Measurements from ENCODE around the gene TPSD1.

Gene TPSD1

DNA sequence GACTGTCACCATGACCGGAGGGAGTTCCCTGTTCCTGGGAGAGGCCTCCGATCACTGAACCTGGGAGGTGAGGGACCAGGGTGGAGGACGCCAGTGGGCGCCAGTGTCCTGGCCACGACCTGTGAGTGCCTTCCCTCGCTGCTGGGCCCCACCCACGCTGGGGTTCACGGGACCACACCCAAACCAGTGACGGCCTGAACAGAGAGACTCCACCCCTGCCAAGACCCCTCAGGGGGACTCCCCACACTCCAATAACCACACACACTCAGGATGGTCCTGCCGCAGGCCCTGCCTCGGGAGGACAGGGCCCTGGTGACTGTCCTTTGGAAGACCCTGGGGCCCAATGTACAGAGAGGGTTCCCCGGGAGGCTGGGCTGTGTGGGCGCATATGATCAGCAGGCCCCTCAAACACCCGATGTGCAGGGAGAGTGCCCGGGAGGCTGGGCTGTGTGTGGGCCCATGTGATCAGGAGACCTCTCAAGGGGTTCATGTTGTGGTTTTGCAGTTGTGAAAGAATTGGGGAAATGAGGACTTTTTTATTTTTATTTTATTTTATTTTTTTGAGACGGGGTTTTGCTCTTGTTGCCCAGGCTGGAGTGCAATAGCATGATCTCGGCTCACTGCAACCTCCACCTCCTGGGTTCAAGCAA, 26.6 kb downstream of the TPSD1 start:
- TF ChIP-seq, protein P1, sequence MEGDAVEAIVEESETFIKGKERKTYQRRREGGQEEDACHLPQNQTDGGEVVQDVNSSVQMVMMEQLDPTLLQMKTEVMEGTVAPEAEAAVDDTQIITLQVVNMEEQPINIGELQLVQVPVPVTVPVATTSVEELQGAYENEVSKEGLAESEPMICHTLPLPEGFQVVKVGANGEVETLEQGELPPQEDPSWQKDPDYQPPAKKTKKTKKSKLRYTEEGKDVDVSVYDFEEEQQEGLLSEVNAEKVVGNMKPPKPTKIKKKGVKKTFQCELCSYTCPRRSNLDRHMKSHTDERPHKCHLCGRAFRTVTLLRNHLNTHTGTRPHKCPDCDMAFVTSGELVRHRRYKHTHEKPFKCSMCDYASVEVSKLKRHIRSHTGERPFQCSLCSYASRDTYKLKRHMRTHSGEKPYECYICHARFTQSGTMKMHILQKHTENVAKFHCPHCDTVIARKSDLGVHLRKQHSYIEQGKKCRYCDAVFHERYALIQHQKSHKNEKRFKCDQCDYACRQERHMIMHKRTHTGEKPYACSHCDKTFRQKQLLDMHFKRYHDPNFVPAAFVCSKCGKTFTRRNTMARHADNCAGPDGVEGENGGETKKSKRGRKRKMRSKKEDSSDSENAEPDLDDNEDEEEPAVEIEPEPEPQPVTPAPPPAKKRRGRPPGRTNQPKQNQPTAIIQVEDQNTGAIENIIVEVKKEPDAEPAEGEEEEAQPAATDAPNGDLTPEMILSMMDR (IDR thresholded peaks at IDR 0.05): no peak

DNA sequence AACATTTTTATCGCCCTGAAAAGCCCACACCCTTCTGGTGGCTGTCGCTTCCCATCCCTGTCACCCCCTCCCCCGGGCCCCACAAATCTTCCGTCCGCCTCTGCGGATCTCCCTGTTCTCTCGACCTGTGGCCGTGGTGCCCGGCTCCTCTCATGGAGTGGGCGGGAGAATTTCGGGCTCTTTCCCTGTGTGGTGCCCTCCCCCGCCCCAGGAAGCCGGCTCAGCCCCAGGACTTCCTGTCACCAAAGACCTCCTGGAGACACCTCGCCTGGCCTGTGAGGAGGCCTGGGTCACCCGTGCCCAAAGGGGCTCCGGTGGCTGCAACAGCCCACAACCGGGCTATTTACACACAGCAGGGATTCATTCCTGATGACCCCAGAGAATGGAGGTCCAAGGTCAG, 27.4 kb downstream of the TPSD1 start:
- TF ChIP-seq, protein P1 (IDR thresholded peaks at IDR 0.05): no peak

DNA sequence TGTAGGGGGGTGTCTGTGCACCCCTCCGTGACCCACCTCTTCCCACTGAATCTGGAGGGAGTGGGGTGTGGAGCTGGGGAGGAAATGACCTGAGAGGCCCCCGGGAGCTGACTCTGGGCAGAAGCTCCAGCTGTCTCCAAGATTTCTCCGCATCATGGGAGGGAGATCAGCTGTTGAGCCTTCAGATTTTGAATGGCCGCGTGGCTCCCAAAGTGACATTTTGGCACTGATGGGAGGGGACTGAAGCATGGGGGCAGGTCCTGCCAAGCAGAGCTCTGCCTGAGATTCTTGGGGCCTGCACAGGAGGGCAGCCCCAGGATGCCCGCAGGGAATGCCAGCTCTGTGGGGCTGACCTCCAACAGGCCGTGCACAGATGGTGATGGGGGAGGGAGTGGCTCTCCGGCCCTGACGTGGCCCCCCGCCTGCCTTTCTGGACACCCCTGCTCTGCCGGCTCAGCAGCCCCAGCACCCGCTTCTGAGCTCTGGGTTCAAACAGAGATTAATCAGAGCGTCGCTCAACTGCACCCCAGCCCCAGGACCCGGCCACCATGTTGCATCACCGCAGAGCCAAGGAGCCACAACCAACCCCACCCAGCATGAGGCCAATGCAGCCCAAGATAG, 28.2 kb downstream of the TPSD1 start:
- TF ChIP-seq, protein P1 (IDR thresholded peaks at IDR 0.05): no peak

DNA sequence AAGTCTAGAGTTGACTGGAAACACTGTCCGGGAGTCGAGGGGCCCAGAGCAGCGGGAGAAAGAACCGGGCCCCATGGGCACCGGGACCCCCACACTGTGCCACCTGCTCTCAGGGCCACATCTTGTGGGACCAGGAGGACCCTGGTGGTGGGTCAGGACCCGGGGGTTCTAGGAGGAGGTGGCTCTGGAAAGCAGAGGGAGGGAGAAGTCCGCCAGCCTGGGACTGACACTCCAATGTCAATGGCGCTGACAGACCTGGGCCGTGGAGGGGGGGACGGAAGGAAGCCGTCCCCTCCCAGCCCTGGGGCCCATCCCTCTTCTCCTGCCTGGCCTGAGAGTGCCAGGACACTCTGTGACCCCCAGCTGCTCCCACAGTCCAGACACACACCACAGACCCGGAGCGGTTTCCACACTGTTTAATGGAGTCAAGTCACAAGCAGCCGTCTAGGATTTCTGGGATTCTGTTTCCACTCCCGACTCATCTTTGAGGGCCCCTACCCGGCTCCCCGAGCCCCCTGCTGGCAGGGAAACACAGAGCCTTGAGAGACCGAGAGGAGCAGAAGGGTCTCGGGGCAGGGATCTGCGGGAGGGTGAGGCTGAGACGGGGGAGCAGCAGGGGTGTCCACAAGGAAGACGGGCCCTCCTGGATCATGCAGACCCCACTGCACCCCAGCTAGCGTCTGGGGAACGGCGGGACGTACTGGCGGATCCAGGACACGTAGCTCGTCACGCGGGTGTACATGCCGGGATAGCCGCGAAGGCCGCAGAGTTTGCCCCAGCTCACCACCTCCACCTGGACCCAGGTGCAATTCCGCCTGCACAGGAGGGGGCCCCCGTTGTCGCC, 30.0 kb downstream of the TPSD1 start:
- TF ChIP-seq, protein P1 (IDR thresholded peaks at IDR 0.05): no peak

DNA sequence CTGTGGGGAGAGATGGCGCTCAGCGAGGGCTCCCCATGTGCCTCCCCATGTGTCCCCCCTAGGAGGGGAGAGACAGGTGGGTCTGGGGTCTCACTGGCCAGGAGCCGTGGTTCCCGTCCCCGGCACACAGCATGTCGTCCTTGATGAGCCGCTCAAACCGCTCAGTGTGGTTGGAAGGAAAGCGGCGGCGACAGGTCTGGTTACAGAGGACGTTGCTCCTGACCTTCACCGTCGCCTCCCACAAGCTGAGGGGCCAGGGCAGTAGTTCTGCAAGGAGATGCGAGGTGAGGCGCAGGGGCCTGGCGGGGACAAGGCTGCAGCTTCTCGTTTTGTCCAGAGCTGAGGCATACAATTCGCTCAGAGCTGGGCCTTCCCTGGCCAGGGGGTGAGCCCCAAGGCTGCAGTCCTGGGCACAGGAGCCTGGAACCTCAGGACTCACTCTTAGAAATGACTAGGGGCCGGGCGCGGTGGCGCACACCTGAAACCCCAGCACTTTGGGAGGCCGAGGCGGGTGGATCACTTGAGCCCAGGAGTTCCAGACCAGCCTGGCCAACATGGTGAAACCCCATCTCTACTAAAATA, 30.7 kb downstream of the TPSD1 start:
- TF ChIP-seq, protein P1 (IDR thresholded peaks at IDR 0.05): no peak

DNA sequence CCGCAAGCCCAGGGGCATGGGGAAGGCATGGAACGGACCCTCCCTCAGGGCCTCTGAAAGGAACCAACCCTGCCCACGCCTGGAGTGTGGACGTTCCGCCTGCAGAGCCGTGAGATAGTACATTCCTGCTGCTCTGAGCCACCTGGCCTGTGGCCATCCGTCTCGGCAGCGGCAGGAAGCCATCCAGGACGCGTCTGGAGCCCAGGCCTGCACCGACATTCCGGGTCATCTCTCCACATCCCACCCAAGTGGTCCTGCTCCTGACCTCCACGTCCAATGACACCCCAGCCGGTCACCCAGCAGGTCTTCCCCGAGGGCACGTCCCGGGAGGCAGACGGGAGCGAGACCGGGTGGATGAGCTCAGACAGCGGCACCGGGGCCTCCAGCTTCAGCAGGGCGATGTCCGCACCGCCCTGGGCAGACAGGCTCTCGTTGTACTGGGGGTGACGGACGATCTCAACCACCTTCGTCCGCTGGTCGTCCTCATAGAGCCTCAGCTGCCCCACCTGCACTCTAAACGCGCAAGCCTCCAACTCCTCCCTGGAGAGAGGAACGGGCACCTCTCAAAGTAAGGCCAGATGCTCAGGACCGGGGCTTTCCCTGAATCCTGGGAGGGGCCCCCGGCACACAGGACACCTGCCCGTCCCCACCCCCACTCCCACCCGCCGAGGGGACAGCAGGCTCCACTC, 32.3 kb downstream of the TPSD1 start:
- TF ChIP-seq, protein P1 (IDR thresholded peaks at IDR 0.05): no peak
